ENCODE data around the gene PAPOLA. TPM values are rescaled to one million over a fixed set of nuclear protein-coding genes. Genes with fewer than 3 reads are reported as not detected.

Gene PAPOLA
- total and polyA plus RNA-seq, 2 of the 4 experiments (the other 2 are of a cell fraction) = 73.8 to 128 TPM

GRCh38 chr14:96464136-96464535 lies 38.0 kb upstream of the PAPOLA start:
- ChIA-PET POLR2A (ENCODE audit: unreplicated experiment) (no interaction called here), CTCF (no interaction called here)
- Histone ChIP-seq H2AK5ac (ENCODE audit: low read depth, low read length) (no peak overlapping the region), H2BK120ac (ENCODE audit: low read depth, low read length) (no peak overlapping the region), H3K4me1 (ENCODE audit: control insufficient read depth, insufficient read depth, low read length) (no peaks in the 10 kb centered on the region), H4K5ac (ENCODE audit: low read depth, low read length) (no peak overlapping the region), H4K8ac (ENCODE audit: low read depth in 2 of 2, low read length in 2 of 2) (no peak overlapping the region), H3K27me3 (ENCODE audit: control insufficient read depth, insufficient read depth, low read length) (no peaks in the 10 kb centered on the region; the same call in 1 of the 2 replicates), H4K20me1 (ENCODE audit: insufficient read depth, low read length) (no peaks in the 10 kb centered on the region), H3K27ac (ENCODE audit: insufficient read depth, low read length) (no peak overlapping the region), H3K4me3 (ENCODE audit: insufficient read depth, low read depth, low read length) (no peak overlapping the region), H3K9me1 (ENCODE audit: insufficient read depth, low read length) (no peaks in the 10 kb centered on the region), H3K23ac (ENCODE audit: low read depth, low read length) (no peak overlapping the region), H3K4ac (ENCODE audit: low read depth, low read length) (no peak overlapping the region), H4K91ac (ENCODE audit: insufficient read depth, low read depth, low read length) (no peak overlapping the region), H2BK20ac (ENCODE audit: low read depth, low read length) (no peak overlapping the region), H3K18ac (ENCODE audit: low read depth, low read length) (no peak overlapping the region), H3K14ac (replicated peaks; ENCODE audit: low read depth, low read length) (no peak overlapping the region), H2BK5ac (ENCODE audit: low read depth, low read length, poor library complexity, severe bottlenecking) (no peak overlapping the region), H3K9me3 (ENCODE audit: control insufficient read depth, insufficient read depth, low read length) (no peaks in the 10 kb centered on the region), H2AFZ (replicated peaks; ENCODE audit: low read length, poor library complexity) (no peak overlapping the region), H3K56ac (ENCODE audit: extremely low read depth, insufficient read depth, low read length) (no peak overlapping the region), H3K4me2 (ENCODE audit: low read depth, low read length) (no peak overlapping the region), H2AK9ac (replicated peaks; ENCODE audit: low read depth, low read length, poor library complexity) (no peak overlapping the region), H3K79me1 (ENCODE audit: low read depth in 1 of 2, low read length in 2 of 2) (no peaks in the 10 kb centered on the region), H2BK15ac (ENCODE audit: low read depth, low read length) (no peak overlapping the region), H3K9ac (ENCODE audit: low read depth, low read length) (no peak overlapping the region), H3K36me3 (ENCODE audit: control insufficient read depth, insufficient read depth, low read length) (no peaks in the 10 kb centered on the region)
- in situ Hi-C loops (cut with MboI; ENCODE audit: low sequenced_read_pairs) (no loop called here), intact Hi-C loops (cut with micrococcal nuclease) (no loop called here), dilution Hi-C loops (cut with HindIII; ENCODE audit: low sequenced_read_pairs, unreplicated experiment) (no loop called here)
- no peak for TF ChIP-seq CTCF (conservative IDR thresholded peaks at IDR 0.05; ENCODE audit: low read depth, low read length)
- TF ChIP-seq RAD21 (IDR thresholded peaks at IDR 0.05; ENCODE audit: low read length) = no peak
- TF ChIP-seq MXI1 (IDR thresholded peaks at IDR 0.05; ENCODE audit: borderline replicate concordance, low read depth, low read length) = no peak
- no peak for TF ChIP-seq CEBPB (IDR thresholded peaks at IDR 0.05; ENCODE audit: low read depth, low read length)
- no peak for TF ChIP-seq NFE2L2 (IDR thresholded peaks at IDR 0.05; ENCODE audit: low read depth, low read length)
- no peak for TF ChIP-seq BHLHE40 (IDR thresholded peaks at IDR 0.05; ENCODE audit: low read depth, low read length)
- no peak for TF ChIP-seq RFX5 (IDR thresholded peaks at IDR 0.05; ENCODE audit: low read depth, low read length)
- TF ChIP-seq USF2 (IDR thresholded peaks at IDR 0.05; ENCODE audit: low read depth, low read length) = no peak
- no peak for TF ChIP-seq CHD1 (IDR thresholded peaks at IDR 0.05; ENCODE audit: low read depth, low read length)
- TF ChIP-seq POLR2A (IDR thresholded peaks at IDR 0.05; ENCODE audit: low read depth, low read length) = no peak
- no peak for TF ChIP-seq MAZ (IDR thresholded peaks at IDR 0.05; ENCODE audit: borderline replicate concordance, low read depth, low read length)
- TF ChIP-seq ELK1 (IDR thresholded peaks at IDR 0.05; ENCODE audit: borderline replicate concordance, low read depth, low read length) = no peak
- TF ChIP-seq MAFK (IDR thresholded peaks at IDR 0.05; ENCODE audit: low read depth, low read length) = no peak
- no peak for TF ChIP-seq RCOR1 (IDR thresholded peaks at IDR 0.05; ENCODE audit: insufficient replicate concordance, low read length)
- TF ChIP-seq SMC3 (IDR thresholded peaks at IDR 0.05; ENCODE audit: low read depth, low read length) = no peak
- no peak for TF ChIP-seq FOS (IDR thresholded peaks at IDR 0.05; ENCODE audit: low read depth, low read length)
- BruUV-seq (replicated peaks) = no TSS peak
- DNase-seq = no peak
- WGBS, 2 experiments (ENCODE audit: extremely low coverage in 2 of 2, insufficient read length in 1 of 2) = no CpG with 5 or more reads among the region's 7 CpGs
- no peak for ATAC-seq (ENCODE audit: low read depth)

Measured in IMR-90 (cell line).